Endothelial cell (in vitro differentiated cells): Measurements from ENCODE around the gene ADGRG1. TPM values are rescaled to one million over a fixed set of nuclear protein-coding genes. Genes with fewer than 3 reads are reported as not detected.

Experiments
- DNase-seq: peaks from one replicate; pipeline ENCODE4 v3.0.0; 2021; ENCODE audit warnings: low spot score
- H3K27ac Mint-ChIP-seq: one replicate; pipeline ENCODE4 v1.8.0; 2021; ENCODE audit warnings: mixed read lengths, inconsistent platforms; ENCODE audit not compliant: unreplicated experiment
- H3K27me3 Mint-ChIP-seq: one replicate; pipeline ENCODE4 v1.8.0; 2021; ENCODE audit warnings: mild to moderate bottlenecking, moderate library complexity, mixed read lengths, inconsistent platforms; ENCODE audit not compliant: unreplicated experiment
- H3K36me3 Mint-ChIP-seq: one replicate; pipeline ENCODE4 v1.8.0; 2021; ENCODE audit warnings: mild to moderate bottlenecking, low read depth, mixed read lengths, inconsistent platforms; ENCODE audit not compliant: unreplicated experiment
- H3K4me1 Mint-ChIP-seq: one replicate; pipeline ENCODE4 v1.8.0; 2021; ENCODE audit warnings: mild to moderate bottlenecking, mixed read lengths, inconsistent platforms; ENCODE audit not compliant: unreplicated experiment
- H3K4me3 Mint-ChIP-seq: one replicate; pipeline ENCODE4 v1.8.0; 2021; ENCODE audit warnings: mild to moderate bottlenecking, mixed read lengths, inconsistent platforms; ENCODE audit not compliant: unreplicated experiment
- H3K9me3 Mint-ChIP-seq: one replicate; pipeline ENCODE4 v1.8.0; 2021; ENCODE audit warnings: mixed read lengths, inconsistent platforms; ENCODE audit not compliant: unreplicated experiment
- total RNA-seq: library from RNA; stranded (reverse); fragmentation: NEBNext Ultra II Directional; extraction: Animal tissue kit (Norgen Biotek cat#: 25700); gene quantifications from one replicate; pipeline ENCODE4 v1.2.1, GENCODE V29; 2021; ENCODE audit not compliant: unreplicated experiment
- TF ChIP-seq, protein P1 (sequence below): fragments of 200-600 bp; sonication (generic); IDR thresholded peaks from one replicate; pipeline ENCODE4 v1.5.0; 2021; ENCODE audit warnings: antibody characterized with exemption; ENCODE audit not compliant: unreplicated experiment

Gene ADGRG1
- total RNA-seq, 1 donor from 2014 or later, result 2.7 TPM

DNA sequence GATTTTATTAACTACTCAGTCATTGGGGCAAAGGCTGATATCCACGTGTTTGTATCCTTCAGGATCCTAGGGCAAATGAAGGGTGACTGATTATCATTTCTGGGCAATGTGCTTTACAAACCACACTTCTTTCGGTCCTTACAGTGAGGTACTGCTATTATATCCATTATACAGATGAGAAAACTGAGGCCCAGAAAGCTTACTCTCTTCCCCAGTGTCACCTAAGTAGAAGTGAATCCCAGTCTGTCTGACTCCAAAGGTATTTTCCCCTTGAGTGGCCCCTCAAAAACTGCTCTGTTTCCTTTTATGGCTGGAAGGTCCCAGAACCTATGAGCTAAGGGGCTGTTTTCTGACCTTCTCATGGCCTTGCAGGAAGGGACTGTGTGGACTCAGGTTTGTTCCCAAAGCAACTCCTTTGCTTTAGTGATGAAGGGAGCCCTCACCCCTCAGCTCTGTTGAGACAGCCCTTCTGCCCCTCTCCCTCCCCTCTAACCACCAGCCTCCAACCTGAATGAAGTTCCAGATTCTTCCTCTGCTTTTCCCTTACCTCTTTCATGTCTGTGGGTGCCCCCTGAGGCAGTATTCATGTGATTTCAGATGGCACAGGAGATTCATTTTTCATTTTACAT lies 27.4 kb upstream of the ADGRG1 start:
- Mint-ChIP-seq H3K4me1 (no peaks in the 10 kb centered on the region), H3K36me3 (no peaks in the 10 kb centered on the region), H3K27ac (no peak overlapping the region), H3K9me3 (no peaks in the 10 kb centered on the region), H3K27me3 (peaks cover 3% of the 10 kb centered on the region), H3K4me3 (no peak overlapping the region)
- TF ChIP-seq, protein P1, sequence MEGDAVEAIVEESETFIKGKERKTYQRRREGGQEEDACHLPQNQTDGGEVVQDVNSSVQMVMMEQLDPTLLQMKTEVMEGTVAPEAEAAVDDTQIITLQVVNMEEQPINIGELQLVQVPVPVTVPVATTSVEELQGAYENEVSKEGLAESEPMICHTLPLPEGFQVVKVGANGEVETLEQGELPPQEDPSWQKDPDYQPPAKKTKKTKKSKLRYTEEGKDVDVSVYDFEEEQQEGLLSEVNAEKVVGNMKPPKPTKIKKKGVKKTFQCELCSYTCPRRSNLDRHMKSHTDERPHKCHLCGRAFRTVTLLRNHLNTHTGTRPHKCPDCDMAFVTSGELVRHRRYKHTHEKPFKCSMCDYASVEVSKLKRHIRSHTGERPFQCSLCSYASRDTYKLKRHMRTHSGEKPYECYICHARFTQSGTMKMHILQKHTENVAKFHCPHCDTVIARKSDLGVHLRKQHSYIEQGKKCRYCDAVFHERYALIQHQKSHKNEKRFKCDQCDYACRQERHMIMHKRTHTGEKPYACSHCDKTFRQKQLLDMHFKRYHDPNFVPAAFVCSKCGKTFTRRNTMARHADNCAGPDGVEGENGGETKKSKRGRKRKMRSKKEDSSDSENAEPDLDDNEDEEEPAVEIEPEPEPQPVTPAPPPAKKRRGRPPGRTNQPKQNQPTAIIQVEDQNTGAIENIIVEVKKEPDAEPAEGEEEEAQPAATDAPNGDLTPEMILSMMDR, result no peak
- DNase-seq, result no peak

DNA sequence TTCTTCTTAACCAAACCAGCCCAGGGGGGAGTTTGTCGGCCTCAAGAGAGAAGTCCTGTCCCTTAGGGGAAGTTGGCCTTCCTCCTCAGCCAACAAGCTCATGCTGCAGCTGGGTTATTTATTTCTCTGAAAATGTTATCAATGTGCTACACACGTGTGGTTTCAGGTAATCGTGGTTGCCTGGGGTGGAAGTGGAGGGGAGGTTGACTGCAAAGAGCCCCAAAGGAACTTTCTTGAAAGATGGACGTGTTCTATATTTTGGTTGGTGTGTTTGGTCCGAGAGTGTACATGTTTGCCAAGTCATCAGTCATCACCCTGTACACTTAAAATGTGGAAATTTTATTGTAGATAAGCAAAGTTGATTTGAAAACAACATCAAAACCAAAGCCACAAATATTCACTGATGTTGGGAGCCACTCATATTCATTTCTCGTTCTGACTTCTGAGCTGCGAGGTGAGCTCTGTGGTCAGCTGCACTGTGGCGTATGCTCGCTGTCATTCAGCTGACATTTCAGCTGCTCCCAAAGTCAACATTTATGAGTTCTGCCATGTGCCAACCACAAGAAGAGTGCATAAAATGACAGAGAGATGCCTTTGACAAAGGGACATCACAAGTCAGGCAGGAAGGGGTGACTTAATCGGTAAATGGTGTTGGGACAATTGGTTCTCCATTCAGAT lies 26.5 kb upstream of the ADGRG1 start:
- no peak overlapping the region for H3K4me3 Mint-ChIP-seq
- H3K9me3 Mint-ChIP-seq, result no peaks in the 10 kb centered on the region
- DNase-seq, result no peak
- no peaks in the 10 kb centered on the region for H3K36me3 Mint-ChIP-seq
- H3K27ac Mint-ChIP-seq, result no peak overlapping the region
- no peaks in the 10 kb centered on the region for H3K4me1 Mint-ChIP-seq
- H3K27me3 Mint-ChIP-seq, result peaks cover 3% of the 10 kb centered on the region
- TF ChIP-seq, protein P1, result no peak

DNA sequence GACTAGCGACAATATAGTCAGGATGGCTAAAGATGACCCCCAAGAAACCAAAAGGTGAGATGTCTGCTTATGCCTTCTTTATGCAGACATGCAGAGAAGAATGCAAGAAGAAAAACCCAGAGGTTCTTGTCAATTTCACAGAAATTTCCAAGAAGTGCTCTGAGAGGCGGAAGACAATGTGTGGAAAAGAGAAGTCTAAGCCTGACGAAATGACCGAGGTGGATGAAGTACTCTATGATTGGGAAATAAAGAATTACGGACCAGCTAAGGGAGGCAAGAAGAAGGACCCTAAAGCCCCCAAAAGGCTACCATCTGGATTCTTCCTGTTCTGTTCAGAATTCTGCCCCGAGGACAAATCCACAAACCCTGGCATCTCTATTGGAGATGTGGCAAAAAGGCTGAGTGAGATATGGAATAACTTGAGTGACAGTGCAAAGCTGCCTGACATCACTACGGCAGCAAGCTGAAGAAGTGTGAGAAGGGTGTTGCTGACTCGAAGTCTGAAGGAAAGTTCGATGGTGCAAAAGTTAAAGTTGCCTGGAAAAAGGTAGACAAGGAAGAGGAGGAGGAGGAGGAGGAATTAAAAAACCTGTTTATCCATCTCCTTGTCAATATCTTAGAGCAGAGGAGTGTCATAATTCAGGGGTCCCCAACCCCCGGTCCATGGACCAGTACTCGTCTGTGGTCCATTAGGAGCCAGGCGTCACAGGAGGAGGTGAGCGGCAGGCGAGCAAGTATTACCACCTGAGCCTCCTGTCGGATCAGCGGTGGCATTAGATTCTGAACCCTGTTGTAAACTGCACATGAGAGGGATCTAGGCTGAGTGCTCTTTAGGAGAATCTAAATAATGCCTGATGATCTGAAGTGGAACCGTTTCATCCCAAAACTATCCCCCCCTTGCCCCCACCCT lies 25.1 kb upstream of the ADGRG1 start:
- DNase-seq, result no peak
- Mint-ChIP-seq H3K4me1 (no peaks in the 10 kb centered on the region), H3K27me3 (peaks cover 3% of the 10 kb centered on the region)

DNA sequence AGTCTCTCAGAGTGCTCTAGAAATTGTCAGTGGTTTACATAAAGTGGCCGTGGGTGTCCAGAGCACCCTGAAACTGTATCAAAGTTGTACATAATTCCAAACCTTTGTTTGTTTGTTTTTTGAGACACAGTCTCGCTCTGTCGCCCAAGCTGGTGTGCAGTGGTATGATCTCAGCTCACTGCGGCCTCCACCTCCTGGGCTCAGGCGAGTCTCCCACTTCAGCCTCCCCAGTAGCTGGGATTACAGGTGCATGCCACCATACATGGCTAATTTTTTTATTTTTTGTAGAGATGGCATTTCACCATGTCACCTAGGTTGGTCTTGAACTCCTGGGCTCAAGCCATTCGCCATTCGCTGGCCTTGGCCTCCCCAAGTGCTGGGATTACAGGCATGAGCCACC lies 24.3 kb upstream of the ADGRG1 start:
- Mint-ChIP-seq H3K27me3 (peaks cover 3% of the 10 kb centered on the region), H3K4me3 (no peak overlapping the region), H3K36me3 (no peaks in the 10 kb centered on the region), H3K9me3 (no peaks in the 10 kb centered on the region), H3K4me1 (no peaks in the 10 kb centered on the region), H3K27ac (no peak overlapping the region)
- TF ChIP-seq, protein P1, result no peak
- no peak for DNase-seq

More for the DNA sequence above, 25.1 kb upstream of the ADGRG1 start:
- Mint-ChIP-seq H3K27ac (no peak overlapping the region), H3K4me3 (no peak overlapping the region), H3K9me3 (no peaks in the 10 kb centered on the region), H3K36me3 (no peaks in the 10 kb centered on the region)
- TF ChIP-seq, protein P1, result no peak
